ENCODE results near the gene CNTN5. TPM values are rescaled to one million over a fixed set of nuclear protein-coding genes. Genes with fewer than 3 reads are reported as not detected.

CNTN5 gene
- total RNA-seq, 2 donors from 2014 or later = 1.4 to 3.3 TPM

DNA sequence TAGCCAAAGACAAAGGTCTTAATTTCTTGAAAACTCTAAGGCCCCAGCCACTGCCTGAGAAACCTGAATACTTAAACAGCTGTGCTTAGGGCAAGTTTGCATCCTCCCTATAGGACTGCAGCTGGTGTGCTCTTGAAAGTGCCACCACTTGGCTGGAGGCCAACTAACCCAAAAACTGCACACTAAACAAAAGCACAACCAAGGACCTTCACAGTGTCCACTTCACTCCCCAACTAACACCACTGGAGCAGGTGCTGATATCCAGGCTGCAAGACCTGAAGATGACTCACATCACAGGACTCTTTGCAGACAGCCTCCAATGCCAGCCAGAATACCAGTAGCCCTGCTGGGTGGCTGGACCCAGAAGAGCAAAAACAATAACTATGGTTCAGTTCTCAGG is 1308.6 kb downstream of the CNTN5 start:
- peaks cover 4% of the 10 kb centered on the region for H3K9me3 Mint-ChIP-seq
- peaks cover 62% of the 10 kb centered on the region for H3K27me3 ChIP-seq (ENCODE audit: control insufficient read depth, insufficient read depth, low read length, poor library complexity, severe bottlenecking)
- H3K4me1 Mint-ChIP-seq = no peaks in the 10 kb centered on the region
- peaks cover 50% of the 10 kb centered on the region for H3K27me3 Mint-ChIP-seq (ENCODE audit: insufficient read depth)
- no peak overlapping the region for H3K4me3 ChIP-seq (ENCODE audit: low read length)
- H3K9ac ChIP-seq (ENCODE audit: extremely low read depth, low read length, poor library complexity, severe bottlenecking) = no peak overlapping the region
- no peaks in the 10 kb centered on the region for H3K36me3 ChIP-seq (ENCODE audit: control insufficient read depth, insufficient read depth, low read length)
- no peak overlapping the region for H3K27ac Mint-ChIP-seq
- H3K4me3 Mint-ChIP-seq = no peak overlapping the region
- TF ChIP-seq, protein P1, sequence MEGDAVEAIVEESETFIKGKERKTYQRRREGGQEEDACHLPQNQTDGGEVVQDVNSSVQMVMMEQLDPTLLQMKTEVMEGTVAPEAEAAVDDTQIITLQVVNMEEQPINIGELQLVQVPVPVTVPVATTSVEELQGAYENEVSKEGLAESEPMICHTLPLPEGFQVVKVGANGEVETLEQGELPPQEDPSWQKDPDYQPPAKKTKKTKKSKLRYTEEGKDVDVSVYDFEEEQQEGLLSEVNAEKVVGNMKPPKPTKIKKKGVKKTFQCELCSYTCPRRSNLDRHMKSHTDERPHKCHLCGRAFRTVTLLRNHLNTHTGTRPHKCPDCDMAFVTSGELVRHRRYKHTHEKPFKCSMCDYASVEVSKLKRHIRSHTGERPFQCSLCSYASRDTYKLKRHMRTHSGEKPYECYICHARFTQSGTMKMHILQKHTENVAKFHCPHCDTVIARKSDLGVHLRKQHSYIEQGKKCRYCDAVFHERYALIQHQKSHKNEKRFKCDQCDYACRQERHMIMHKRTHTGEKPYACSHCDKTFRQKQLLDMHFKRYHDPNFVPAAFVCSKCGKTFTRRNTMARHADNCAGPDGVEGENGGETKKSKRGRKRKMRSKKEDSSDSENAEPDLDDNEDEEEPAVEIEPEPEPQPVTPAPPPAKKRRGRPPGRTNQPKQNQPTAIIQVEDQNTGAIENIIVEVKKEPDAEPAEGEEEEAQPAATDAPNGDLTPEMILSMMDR (conservative IDR thresholded peaks at IDR 0.05) = no peak
- no peak for DNase-seq
- H3K27ac ChIP-seq (ENCODE audit: low read depth, low read length) = no peak overlapping the region
- no peaks in the 10 kb centered on the region for H3K9me3 ChIP-seq (ENCODE audit: control insufficient read depth, low read length)
- no peaks in the 10 kb centered on the region for H3K4me1 ChIP-seq (ENCODE audit: control insufficient read depth, insufficient read depth, low read length)
- no peaks in the 10 kb centered on the region for H3K36me3 Mint-ChIP-seq (ENCODE audit: low read depth)

GRCh38 chr11:100336873-100337272 is 1316.1 kb downstream of the CNTN5 start:
- H3K4me3 ChIP-seq (ENCODE audit: low read length) = no peak overlapping the region
- no peaks in the 10 kb centered on the region for H3K36me3 ChIP-seq (ENCODE audit: control insufficient read depth, insufficient read depth, low read length)
- Mint-ChIP-seq H3K27me3 (ENCODE audit: insufficient read depth) (peaks cover 47% of the 10 kb centered on the region), H3K9me3 (peaks cover 9% of the 10 kb centered on the region), H3K27ac (no peak overlapping the region), H3K4me3 (no peak overlapping the region), H3K36me3 (ENCODE audit: low read depth) (no peaks in the 10 kb centered on the region), H3K4me1 (peaks cover 16% of the 10 kb centered on the region)
- H3K27me3 ChIP-seq (ENCODE audit: control insufficient read depth, insufficient read depth, low read length, poor library complexity, severe bottlenecking) = peaks cover 40% of the 10 kb centered on the region
- peaks cover 12% of the 10 kb centered on the region for H3K9me3 ChIP-seq (ENCODE audit: control insufficient read depth, low read length)
- H3K4me1 ChIP-seq (ENCODE audit: control insufficient read depth, insufficient read depth, low read length) = no peaks in the 10 kb centered on the region
- no peak overlapping the region for H3K27ac ChIP-seq (ENCODE audit: low read depth, low read length)
- H3K9ac ChIP-seq (ENCODE audit: extremely low read depth, low read length, poor library complexity, severe bottlenecking) = no peak overlapping the region
- 92 to 100% methylated on average over 4 of the region's 4 CpGs for WGBS, 2 experiments (ENCODE audit: insufficient coverage in 1 of 2, insufficient read length in 1 of 2)
- TF ChIP-seq, protein P1 (conservative IDR thresholded peaks at IDR 0.05) = no peak
- no peak for DNase-seq

- Histone ChIP-seq H3K27me3 (ENCODE audit: control insufficient read depth, insufficient read depth, low read length, poor library complexity, severe bottlenecking) (peaks cover 54% of the 10 kb centered on the region), H3K9ac (ENCODE audit: extremely low read depth, low read length, poor library complexity, severe bottlenecking) (no peak overlapping the region), H3K4me1 (ENCODE audit: control insufficient read depth, insufficient read depth, low read length) (no peaks in the 10 kb centered on the region), H3K9me3 (ENCODE audit: control insufficient read depth, low read length) (peaks cover 12% of the 10 kb centered on the region), H3K4me3 (ENCODE audit: low read length) (no peak overlapping the region), H3K36me3 (ENCODE audit: control insufficient read depth, insufficient read depth, low read length) (no peaks in the 10 kb centered on the region), H3K27ac (ENCODE audit: low read depth, low read length) (no peak overlapping the region)
- peaks cover 56% of the 10 kb centered on the region for H3K27me3 Mint-ChIP-seq (ENCODE audit: insufficient read depth)
- TF ChIP-seq, protein P1 (conservative IDR thresholded peaks at IDR 0.05) = no peak
- H3K9me3 Mint-ChIP-seq = peaks cover 9% of the 10 kb centered on the region
- WGBS, 2 experiments (ENCODE audit: insufficient coverage in 1 of 2, insufficient read length in 1 of 2) = 96 to 97% methylated on average over 3 to 6 of the region's 6 CpGs
- no peak overlapping the region for H3K27ac Mint-ChIP-seq
- peaks cover 17% of the 10 kb centered on the region for H3K4me1 Mint-ChIP-seq
- no peaks in the 10 kb centered on the region for H3K36me3 Mint-ChIP-seq (ENCODE audit: low read depth)
- no peak for DNase-seq
- H3K4me3 Mint-ChIP-seq = no peak overlapping the region
These were observed 1317.5 kb downstream of the CNTN5 start for GRCh38 chr11:100338144-100338840.
